ENCODE results near the gene MFN2. TPM values are rescaled to one million over a fixed set of nuclear protein-coding genes. Genes with fewer than 3 reads are reported as not detected.

The MFN2 gene
- total and polyA plus RNA-seq, 7 donors: 33.0 to 121 (median 83.9) TPM

- 94% methylated on average over 4 of the region's 4 CpGs for WGBS, 2 donors
- H3K9me3 ChIP-seq: no peaks in the 10 kb centered on the region
- TF ChIP-seq, protein P1, sequence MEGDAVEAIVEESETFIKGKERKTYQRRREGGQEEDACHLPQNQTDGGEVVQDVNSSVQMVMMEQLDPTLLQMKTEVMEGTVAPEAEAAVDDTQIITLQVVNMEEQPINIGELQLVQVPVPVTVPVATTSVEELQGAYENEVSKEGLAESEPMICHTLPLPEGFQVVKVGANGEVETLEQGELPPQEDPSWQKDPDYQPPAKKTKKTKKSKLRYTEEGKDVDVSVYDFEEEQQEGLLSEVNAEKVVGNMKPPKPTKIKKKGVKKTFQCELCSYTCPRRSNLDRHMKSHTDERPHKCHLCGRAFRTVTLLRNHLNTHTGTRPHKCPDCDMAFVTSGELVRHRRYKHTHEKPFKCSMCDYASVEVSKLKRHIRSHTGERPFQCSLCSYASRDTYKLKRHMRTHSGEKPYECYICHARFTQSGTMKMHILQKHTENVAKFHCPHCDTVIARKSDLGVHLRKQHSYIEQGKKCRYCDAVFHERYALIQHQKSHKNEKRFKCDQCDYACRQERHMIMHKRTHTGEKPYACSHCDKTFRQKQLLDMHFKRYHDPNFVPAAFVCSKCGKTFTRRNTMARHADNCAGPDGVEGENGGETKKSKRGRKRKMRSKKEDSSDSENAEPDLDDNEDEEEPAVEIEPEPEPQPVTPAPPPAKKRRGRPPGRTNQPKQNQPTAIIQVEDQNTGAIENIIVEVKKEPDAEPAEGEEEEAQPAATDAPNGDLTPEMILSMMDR (IDR thresholded peaks at IDR 0.05): no peak
- TF ChIP-seq POLR2A (IDR thresholded peaks at IDR 0.05) (no peak), POLR2AphosphoS5 (IDR thresholded peaks at IDR 0.05) (no peak), EP300 (IDR thresholded peaks at IDR 0.05) (no peak)
- no peak overlapping the region for H3K4me3 ChIP-seq
- no peaks in the 10 kb centered on the region for H3K27me3 ChIP-seq
- intact Hi-C loops (cut with DNase I): loop anchor here (5.0 kb wide), 1 partner anchor 34 kb away; no protein-coding TSS in a partner anchor
- peaks cover 0 to 29% (median 25%) of the 10 kb centered on the region in 4 donors for H3K4me1 ChIP-seq
- H3K27ac ChIP-seq: no peak overlapping the region
- DNase-seq: no peak
- peaks cover 0 to 12% (median 2%) of the 10 kb centered on the region in 4 donors for H3K36me3 ChIP-seq
These were observed 36.6 kb upstream of the MFN2 start for GRCh38 chr1:11943619-11944018.

GRCh38 chr1:11944358-11944931, 35.8 kb upstream of the MFN2 start:
- Histone ChIP-seq H3K4me3 (no peak overlapping the region), H3K36me3 (peaks cover 0 to 12% (median 6%) of the 10 kb centered on the region in 4 donors), H3K9me3 (no peaks in the 10 kb centered on the region), H3K4me1 (peaks cover 0 to 21% (median 18%) of the 10 kb centered on the region in 4 donors), H3K27me3 (no peaks in the 10 kb centered on the region), H3K27ac (no peak overlapping the region)
- intact Hi-C loops (cut with DNase I): loop anchor here (5.0 kb wide), 1 partner anchor 33 kb away; no protein-coding TSS in a partner anchor
- WGBS, 2 donors: 78 to 90% methylated on average over 12 of the region's 12 CpGs
- TF ChIP-seq EP300 (IDR thresholded peaks at IDR 0.05) (no peak), POLR2A (IDR thresholded peaks at IDR 0.05) (no peak), POLR2AphosphoS5 (IDR thresholded peaks at IDR 0.05) (no peak)
- TF ChIP-seq, protein P1 (IDR thresholded peaks at IDR 0.05): no peak
- DNase-seq: no peak

- no peak overlapping the region for H3K4me3 ChIP-seq
- TF ChIP-seq POLR2AphosphoS5 (IDR thresholded peaks at IDR 0.05): no peak
- no peak for TF ChIP-seq EP300 (IDR thresholded peaks at IDR 0.05)
- no peak for TF ChIP-seq POLR2A (IDR thresholded peaks at IDR 0.05)
- TF ChIP-seq, protein P1 (IDR thresholded peaks at IDR 0.05): no peak
- H3K36me3 ChIP-seq: peaks cover 11 to 31% (median 20%) of the 10 kb centered on the region in 4 donors
These were observed 33.6 kb upstream of the MFN2 start for GRCh38 chr1:11946647-11947046.

GRCh38 chr1:11948822-11949458, 31.3 kb upstream of the MFN2 start:
- no peaks in the 10 kb centered on the region for H3K9me3 ChIP-seq
- H3K4me1 ChIP-seq: no peaks in the 10 kb centered on the region
- DNase-seq: no peak
- no peaks in the 10 kb centered on the region for H3K27me3 ChIP-seq
- no peak overlapping the region for H3K4me3 ChIP-seq
- 92 to 94% methylated on average over 6 of the region's 6 CpGs for WGBS, 2 donors
- no peak for TF ChIP-seq EP300 (IDR thresholded peaks at IDR 0.05)
- peaks cover 12 to 54% (median 26%) of the 10 kb centered on the region in 4 donors for H3K36me3 ChIP-seq
- H3K27ac ChIP-seq: no peak overlapping the region
- intact Hi-C loops (cut with DNase I): no loop called here

More at GRCh38 chr1:11946647-11947046, 33.6 kb upstream of the MFN2 start:
- Histone ChIP-seq H3K27ac (no peak overlapping the region), H3K9me3 (no peaks in the 10 kb centered on the region), H3K4me1 (peaks cover 0 to under 1% (median under 1%) of the 10 kb centered on the region in 4 donors), H3K27me3 (no peaks in the 10 kb centered on the region)
- no peak for DNase-seq
- WGBS, 2 donors: 74 to 84% methylated on average over 3 of the region's 3 CpGs
- intact Hi-C loops (cut with DNase I): no loop called here

DNA sequence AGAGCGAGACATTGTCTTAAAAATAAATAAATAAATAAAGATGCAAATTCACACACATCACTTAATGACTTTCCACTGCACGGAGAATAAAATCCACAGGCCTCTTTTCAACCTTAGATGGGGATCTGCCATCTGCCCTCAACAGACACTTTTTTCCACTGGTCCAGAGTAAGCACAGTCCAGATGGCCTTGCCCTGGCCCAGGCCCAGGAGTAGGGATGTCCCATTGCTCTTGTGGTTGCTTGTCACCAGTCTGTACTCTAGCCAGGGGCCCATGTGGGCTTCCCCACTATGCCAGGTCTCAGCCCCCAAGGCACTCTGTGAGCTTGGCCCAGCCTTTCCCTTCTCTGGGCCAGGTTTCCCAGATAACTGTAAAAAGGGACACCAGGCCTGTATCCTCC, 28.3 kb upstream of the MFN2 start:
- Histone ChIP-seq H3K4me1 (no peaks in the 10 kb centered on the region), H3K27ac (no peak overlapping the region), H3K27me3 (no peaks in the 10 kb centered on the region), H3K4me3 (no peak overlapping the region), H3K9me3 (no peaks in the 10 kb centered on the region), H3K36me3 (peaks cover 16 to 83% (median 39%) of the 10 kb centered on the region in 4 donors)
- intact Hi-C loops (cut with DNase I): no loop called here
- TF ChIP-seq POLR2A (IDR thresholded peaks at IDR 0.05) (no peak), EP300 (IDR thresholded peaks at IDR 0.05) (no peak), POLR2AphosphoS5 (IDR thresholded peaks at IDR 0.05) (no peak)
- TF ChIP-seq, protein P1 (IDR thresholded peaks at IDR 0.05): no peak
- no peak for DNase-seq
- 96 to 99% methylated on average over 2 of the region's 2 CpGs for WGBS, 2 donors
